OCI-LY7 (cell line): ENCODE data around the gene GPR31.

Experiments
- EZH2phosphoT487 ChIP-seq: fragments of 200-600 bp; sonication (generic); IDR thresholded peaks from 2 replicates; pipeline ENCODE4 v1.6.1; 2018; ENCODE audit warnings: low read depth, borderline replicate concordance, mild to moderate bottlenecking, mixed run types, antibody characterized with exemption, low read length, moderate library complexity, mixed read lengths
- TF ChIP-seq, protein P1 (sequence below): fragments of 200-600 bp; sonication (generic); conservative IDR thresholded peaks from 2 replicates; pipeline ENCODE4 v1.5.1; 2014; ENCODE audit warnings: mild to moderate bottlenecking, antibody characterized with exemption, low read length, moderate library complexity, mixed read lengths

GRCh38 chr6:167152862-167153261, 4.9 kb downstream of the GPR31 start:
- TF ChIP-seq, protein P1, sequence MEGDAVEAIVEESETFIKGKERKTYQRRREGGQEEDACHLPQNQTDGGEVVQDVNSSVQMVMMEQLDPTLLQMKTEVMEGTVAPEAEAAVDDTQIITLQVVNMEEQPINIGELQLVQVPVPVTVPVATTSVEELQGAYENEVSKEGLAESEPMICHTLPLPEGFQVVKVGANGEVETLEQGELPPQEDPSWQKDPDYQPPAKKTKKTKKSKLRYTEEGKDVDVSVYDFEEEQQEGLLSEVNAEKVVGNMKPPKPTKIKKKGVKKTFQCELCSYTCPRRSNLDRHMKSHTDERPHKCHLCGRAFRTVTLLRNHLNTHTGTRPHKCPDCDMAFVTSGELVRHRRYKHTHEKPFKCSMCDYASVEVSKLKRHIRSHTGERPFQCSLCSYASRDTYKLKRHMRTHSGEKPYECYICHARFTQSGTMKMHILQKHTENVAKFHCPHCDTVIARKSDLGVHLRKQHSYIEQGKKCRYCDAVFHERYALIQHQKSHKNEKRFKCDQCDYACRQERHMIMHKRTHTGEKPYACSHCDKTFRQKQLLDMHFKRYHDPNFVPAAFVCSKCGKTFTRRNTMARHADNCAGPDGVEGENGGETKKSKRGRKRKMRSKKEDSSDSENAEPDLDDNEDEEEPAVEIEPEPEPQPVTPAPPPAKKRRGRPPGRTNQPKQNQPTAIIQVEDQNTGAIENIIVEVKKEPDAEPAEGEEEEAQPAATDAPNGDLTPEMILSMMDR: no peak
- no peak for TF ChIP-seq EZH2phosphoT487
